HG03060 (cell line): Measurements from ENCODE around the gene RARB.

Source experiments
- ATAC-seq: cut with Tn5 transposase; IDR thresholded peaks from one replicate; pipeline ENCODE4 v1.9.1; 2021; ENCODE audit warnings: low read depth, moderate number of reproducible peaks; ENCODE audit not compliant: unreplicated experiment

The RARB gene

GRCh38 chr3:25468866-25469319 lies 40.8 kb downstream of the RARB start:
- ATAC-seq, result no peak

- ATAC-seq, result no peak
Observed at GRCh38 chr3:25469558-25469957, 41.5 kb downstream of the RARB start.

GRCh38 chr3:25471081-25471768 lies 43.2 kb downstream of the RARB start:
- ATAC-seq, result no peak

GRCh38 chr3:25472153-25472552 lies 44.1 kb downstream of the RARB start:
- no peak for ATAC-seq

- no peak for ATAC-seq
Observed at GRCh38 chr3:25472731-25473130, 44.7 kb downstream of the RARB start.

GRCh38 chr3:25473246-25473645 lies 45.2 kb downstream of the RARB start:
- no peak for ATAC-seq

GRCh38 chr3:25474052-25474451 lies 46.0 kb downstream of the RARB start:
- ATAC-seq, result no peak

- no peak for ATAC-seq
Observed at GRCh38 chr3:25476639-25477038, 48.6 kb downstream of the RARB start.

- ATAC-seq, result no peak
Observed at GRCh38 chr3:25478211-25478757, 50.2 kb downstream of the RARB start.

GRCh38 chr3:25478964-25479726 lies 51.1 kb downstream of the RARB start:
- ATAC-seq, result no peak

GRCh38 chr3:25479727-25480010 lies 51.6 kb downstream of the RARB start:
- no peak for ATAC-seq

GRCh38 chr3:25480811-25481210 lies 52.7 kb downstream of the RARB start:
- ATAC-seq, result no peak

- ATAC-seq, result no peak
Observed at GRCh38 chr3:25481386-25481785, 53.3 kb downstream of the RARB start.

GRCh38 chr3:25483456-25483855 lies 55.4 kb downstream of the RARB start:
- no peak for ATAC-seq

GRCh38 chr3:25485673-25486072 lies 57.6 kb downstream of the RARB start:
- no peak for ATAC-seq

GRCh38 chr3:25486932-25487331 lies 58.9 kb downstream of the RARB start:
- ATAC-seq, result no peak

- ATAC-seq, result no peak
Observed at GRCh38 chr3:25489858-25490593, 62.0 kb downstream of the RARB start.

- ATAC-seq, result no peak
Observed at GRCh38 chr3:25493246-25493645, 65.2 kb downstream of the RARB start.

- no peak for ATAC-seq
Observed at GRCh38 chr3:25493786-25494185, 65.7 kb downstream of the RARB start.

GRCh38 chr3:25495304-25495703 lies 67.2 kb downstream of the RARB start:
- ATAC-seq, result no peak

GRCh38 chr3:25495726-25496253 lies 67.7 kb downstream of the RARB start:
- ATAC-seq, result no peak
